NCI-H2171 (cell line): ENCODE results near the gene PDCD2.
"Not testable (repeated sequence)": the region's sequence is repeated elsewhere in the genome, so short reads cannot be mapped to it uniquely, and the experiment has no call there.

Experiments
- DNase-seq: peaks from one replicate; lab custom pipeline; 2025; lab: John Stamatoyannopoulos, UW

PDCD2 gene

DNA sequence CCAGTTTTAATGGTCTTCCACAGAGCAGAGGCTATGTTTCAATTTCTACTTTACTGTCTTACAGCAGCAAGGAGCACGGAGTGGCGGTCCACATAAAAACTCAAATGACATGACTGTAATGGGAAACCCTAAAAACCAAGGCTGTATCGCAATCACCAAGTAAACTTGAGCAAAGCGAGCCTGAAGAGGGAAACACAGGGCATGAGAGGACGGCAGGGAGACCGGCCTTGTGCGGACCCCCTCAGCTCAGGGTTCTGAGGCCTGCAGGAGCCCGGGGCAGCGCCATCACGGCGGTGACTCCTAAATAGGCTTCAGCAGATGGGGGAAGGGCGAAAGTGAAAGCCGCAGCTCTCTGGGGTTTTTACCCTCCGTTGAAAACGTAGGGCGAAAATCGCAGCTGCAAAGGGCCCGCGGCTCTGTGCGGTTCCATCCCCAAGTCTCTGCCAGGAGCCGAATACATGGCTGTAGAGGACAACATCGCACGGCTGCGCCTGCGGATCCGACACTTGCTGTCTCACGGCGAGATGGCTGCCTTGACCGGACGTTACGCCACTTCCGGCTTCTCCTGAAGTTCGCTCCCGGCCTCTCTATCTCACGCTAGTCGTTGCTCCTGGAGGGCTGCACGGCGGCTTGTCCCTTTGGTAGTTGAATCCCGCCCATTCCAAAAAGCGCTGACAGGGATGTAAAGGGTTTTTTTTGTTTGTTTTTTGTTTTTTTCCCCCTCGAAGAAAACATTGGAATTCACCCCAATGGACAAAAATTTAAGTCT is 31.5 kb downstream of the PDCD2 start, which contains the start of gene PSMB1:
TSS of gene PSMB1 (minus strand) at position 543 of the 769 bp plus-strand sequence. CDS start at position 478, 65 bp downstream.
- peak; percentile 92 for DNase-seq

DNA sequence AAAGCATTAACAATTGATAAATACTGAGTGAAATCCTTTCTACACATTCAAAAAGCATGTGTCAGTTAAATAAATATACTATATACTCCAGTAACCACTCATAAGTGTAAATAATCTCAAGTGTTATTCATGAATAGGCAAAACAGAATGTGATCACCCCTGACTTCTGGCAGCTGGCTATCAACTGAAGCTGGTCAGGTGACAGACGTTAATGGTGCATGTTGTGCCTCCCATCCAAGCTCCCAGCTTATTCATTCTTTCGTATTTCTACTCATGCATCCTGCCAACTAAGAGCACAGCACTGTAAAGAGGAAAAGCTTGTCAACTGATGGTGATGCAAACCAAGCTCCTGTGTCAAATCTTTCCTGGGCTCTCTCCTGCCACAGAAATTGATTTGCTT is 39.0 kb downstream of the PDCD2 start:
- no peak for DNase-seq

DNA sequence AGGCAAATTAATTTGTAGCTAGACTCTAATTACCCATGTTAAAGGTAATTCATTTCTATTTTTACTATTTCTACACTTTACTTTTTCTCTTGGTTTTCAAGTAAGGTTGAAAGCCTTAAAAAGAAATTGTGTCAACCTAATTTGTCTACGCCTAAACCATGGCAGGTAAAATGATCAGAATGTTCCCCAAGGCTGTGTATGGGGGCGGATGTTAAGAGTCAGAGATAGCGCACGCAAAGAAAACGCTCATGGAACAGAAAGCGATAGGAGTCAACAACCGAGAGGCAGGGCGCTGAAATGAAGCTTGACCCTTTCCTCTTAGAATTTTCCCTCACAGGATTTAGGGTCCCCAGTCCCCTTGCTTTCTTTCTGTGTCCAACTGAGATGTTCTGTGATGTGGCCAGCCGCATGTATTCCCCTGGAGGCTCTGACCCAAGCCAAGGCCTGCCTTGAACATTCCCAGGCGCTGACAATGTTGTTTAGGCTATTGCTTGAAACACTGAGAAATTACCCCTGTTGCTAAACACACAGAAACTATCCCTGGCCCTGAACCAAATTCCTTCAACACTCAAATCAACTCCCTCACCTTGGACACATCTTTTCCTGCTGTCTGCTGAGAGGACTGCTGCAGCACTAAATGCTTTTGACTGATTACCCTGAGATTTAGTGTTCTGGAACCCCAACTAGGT is 42.3 kb downstream of the PDCD2 start:
- no peak for DNase-seq

DNA sequence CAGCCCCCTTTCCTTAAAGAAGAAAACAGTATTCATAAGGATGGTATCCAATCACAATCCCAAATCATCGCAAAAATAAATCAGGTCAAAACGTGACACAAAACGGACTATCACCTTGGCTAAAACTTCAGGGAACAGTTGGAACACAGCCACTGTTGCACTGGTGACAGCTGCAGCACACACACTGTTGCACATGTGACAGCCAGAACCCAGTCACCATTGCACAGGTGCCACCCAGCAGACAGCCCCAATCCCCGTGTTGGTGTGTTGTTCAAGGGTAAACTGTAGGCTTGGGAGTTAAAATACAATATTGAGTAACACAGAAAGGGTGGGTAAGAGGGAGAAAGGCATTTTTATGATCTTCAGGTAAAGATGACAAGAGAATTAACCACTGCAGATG is 47.1 kb downstream of the PDCD2 start:
- DNase-seq = no peak

DNA sequence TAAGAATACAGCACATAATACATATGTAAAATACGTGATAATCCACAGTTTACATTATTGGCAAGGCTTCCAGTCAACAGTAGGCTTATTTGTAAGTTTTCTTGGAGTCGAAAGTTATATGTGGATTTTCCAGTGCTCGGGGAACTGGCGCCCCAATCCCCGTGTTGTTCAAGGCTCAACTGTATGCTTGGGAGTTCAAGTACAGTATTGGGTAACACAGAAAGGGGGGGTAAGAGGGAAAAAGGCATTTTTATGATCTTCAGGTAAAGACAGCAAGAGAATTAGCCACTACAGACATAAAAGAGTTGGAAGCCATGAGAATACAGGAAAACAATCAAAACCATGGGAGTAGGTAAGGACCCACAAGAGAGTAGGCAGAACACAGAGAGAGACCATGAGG is 47.8 kb downstream of the PDCD2 start:
- DNase-seq = no peak

DNA sequence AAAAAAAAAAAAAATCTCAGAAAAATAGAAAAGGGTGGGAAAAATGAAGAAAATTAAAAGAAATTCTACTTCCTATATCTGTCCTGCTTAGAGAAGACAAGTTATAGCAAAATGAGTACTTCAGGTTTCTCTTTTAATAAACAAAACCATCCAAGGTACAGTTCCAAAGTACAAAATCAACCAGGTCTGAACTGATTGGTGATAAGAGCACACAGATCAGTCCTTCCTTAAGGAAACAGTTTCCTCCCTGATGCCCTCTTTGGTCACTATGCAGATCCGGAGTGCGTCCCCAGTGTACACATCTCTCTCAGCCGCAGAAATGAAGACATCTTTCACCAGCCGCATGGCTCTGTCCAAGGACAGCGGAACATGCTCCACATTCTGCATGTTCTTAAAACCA is 49.4 kb downstream of the PDCD2 start:
- DNase-seq = no peak

DNA sequence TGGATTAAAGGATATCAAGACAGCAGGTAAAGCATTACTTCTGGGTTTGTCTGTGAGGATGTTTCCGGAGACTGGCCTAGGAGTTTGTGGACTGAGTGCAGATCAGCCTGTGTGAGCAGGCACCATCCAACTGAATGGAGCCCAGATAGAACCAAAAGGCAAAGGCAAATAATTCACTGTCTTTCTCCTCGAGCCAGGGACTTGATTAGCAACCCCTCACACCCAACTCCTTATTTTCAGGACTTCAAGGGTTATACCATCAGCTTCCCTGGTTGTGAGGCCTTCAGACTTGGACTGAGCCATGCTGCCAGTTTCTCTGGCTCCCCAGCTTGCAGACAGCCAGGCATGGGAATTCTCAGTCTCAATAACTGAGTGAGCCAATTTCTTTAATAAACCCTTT is 50.6 kb downstream of the PDCD2 start:
- no peak for DNase-seq

DNA sequence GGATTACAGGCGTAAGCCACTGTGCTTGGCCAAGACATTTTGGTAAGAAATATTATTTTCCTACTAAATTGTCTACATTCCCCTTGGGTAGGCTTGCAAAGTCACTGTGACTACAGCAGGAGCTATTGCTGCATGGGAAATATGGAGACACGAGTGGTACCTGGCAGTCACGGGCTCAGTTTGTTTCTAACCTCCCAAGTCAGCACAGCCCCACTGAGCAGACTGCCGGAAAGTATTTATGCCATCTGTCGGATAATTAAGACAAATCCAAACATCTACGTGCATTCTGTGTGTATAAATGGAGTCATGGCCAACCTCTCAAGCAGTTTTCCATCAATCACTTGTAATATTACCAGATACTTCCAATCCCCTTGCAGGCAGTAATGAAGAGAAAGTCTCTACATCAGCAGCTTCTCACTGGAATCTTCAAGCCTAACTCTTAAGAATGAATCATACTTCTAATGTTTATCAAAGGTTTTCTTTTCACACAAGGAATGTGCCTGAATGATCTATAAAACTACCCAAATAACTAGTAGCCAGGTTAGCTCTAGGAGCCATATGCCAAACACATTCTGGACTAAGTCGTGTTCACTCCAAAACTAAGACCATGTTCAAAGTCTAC is 51.5 kb downstream of the PDCD2 start:
- no peak for DNase-seq

DNA sequence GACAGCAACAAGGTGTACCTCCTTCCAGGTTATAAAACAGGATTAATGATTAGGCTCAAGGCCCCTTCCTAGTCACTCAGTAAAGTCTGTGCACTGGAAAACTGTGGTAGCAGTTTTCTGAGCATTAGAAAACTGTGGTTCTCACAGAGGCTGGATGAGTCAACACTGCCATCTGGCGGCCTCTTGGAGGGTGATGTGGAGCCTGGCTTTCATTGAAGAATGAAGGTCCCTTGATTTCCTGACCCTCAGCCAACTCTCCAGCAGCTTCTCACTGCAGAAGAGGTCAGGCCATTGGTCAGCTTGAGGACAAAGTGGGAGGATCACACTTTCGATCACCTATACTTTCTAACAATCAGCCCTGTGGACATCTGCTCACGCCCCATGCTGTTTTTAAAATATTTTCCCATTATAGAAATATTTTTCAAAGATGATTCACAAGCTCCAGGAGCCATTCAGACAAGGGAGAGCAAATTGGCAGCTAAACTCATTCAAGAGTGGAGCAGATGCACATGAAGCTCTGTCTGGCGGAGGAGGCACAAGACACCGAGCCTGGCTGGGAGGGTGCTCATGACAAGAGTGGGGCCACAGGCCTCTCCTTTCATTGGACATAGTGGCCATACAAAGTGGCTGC is 54.5 kb downstream of the PDCD2 start:
- DNase-seq = peak; percentile 38

DNA sequence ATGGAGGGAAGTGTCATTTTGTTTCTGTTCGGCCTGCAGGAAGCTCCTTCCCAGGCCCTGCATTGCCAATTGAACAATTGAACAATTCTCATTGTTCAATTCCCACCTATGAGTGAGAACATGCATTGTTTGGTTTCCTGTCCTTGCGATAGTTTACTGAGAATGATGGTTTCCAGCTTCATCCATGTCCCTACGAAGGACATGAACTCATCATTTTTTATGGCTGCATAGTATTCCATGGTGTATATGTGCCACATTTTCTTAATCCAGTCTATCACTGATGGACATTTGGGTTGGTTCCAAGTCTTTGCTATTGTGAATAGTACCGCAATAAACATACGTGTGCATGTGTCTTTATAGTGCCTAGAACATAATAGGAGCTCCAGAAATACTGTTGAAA is 56.4 kb downstream of the PDCD2 start:
- not testable (repeated sequence) for DNase-seq

DNA sequence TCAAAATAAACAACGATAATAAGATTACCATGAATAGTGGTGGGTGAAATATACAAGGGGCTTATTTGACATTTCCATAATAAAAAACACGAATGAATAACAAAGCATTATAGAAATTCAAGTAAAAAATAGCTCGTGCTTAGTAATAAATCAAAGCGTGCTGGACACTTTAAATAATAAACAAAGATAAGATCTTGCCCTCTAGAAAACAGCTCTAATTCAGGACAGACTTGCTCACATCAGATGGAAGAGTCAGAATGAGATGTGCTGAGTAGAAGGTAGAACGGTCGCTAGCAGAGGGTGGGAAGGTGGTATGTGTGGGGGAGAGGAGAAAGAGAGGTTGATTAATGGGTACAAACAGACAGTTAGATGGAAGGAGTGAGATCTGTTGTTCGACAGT is 58.6 kb downstream of the PDCD2 start:
- no peak for DNase-seq
